HCT116 (cell line): Measurements from ENCODE around the gene OR56B4. TPM values are rescaled to one million over a fixed set of nuclear protein-coding genes. Genes with fewer than 3 reads are reported as not detected.

ENCODE experiments used
- ATAC-seq: fragments of 200-7000 bp; cut with Tn5 transposase; 2 replicates; pipeline ENCODE4 v1.9.1; 2020; ENCODE audit warnings: mild to moderate bottlenecking, moderate library complexity
- BruUV-seq: library from RNA; stranded (reverse); fragments of 400-500 nt; replicated peaks from 2 replicates; lab custom pipeline; 2021; lab: Mats Ljungman, UMichigan
- CTCF ChIA-PET: fragments of 300-600 bp; sonication (Branson Sonifier 250); formaldehyde crosslinking; loops from one replicate; lab custom pipeline; 2021; ENCODE audit warnings: antibody characterized with exemption; lab: Charles Lee
- POLR2A ChIA-PET: fragments of 300-600, 350-600 bp; sonication (Branson Sonifier 250); formaldehyde crosslinking; loops from one replicate; lab custom pipeline; 2021; ENCODE audit warnings: antibody characterized with exemption; lab: Charles Lee
- RAD21 ChIA-PET, 2 experiments: fragments of 300-600 bp; sonication (Branson Sonifier 250); formaldehyde crosslinking; loops; one replicate each; lab custom pipeline; 2023; ENCODE audit warnings: low total read pairs in 2 of 2; ENCODE audit not compliant: uncharacterized antibody in 2 of 2, unreplicated experiment in 2 of 2, low non-redundant PET in 1 of 2; lab: Charles Lee
- DNase-seq: peaks from one replicate; pipeline ENCODE4 v3.0.0-alpha.2; 2010; ENCODE audit warnings: low read depth, low spot score
- H2AFZ ChIP-seq: fragments of 200-600 bp; shearing (Covaris generic), sonication (generic); 2 replicates; pipeline ENCODE4 v1.6.1; 2017; ENCODE audit warnings: low read depth, mixed run types, mixed read lengths, antibody characterized with exemption, low read length; ENCODE audit not compliant: poor library complexity, severe bottlenecking
- H3K27ac ChIP-seq: 2 replicates; pipeline ENCODE4 v1.5.1; 2012; ENCODE audit warnings: low read depth, low read length
- H3K27me3 ChIP-seq: fragments of 200-600 bp; sonication (generic); 2 replicates; pipeline ENCODE4 v1.6.1; 2016; ENCODE audit warnings: mixed run types, low read length, mixed read lengths; ENCODE audit not compliant: insufficient read depth
- H3K36me3 ChIP-seq, 2 experiments: fragments of 200-500 bp in 1 of 2; fragments of 200-600 bp in 1 of 2; sonication (Bioruptor generic) in 1 of 2; sonication (generic) in 1 of 2; 2 replicates each; pipeline versions ENCODE4 v1.5.1 to v1.6.1; 2014 to 2016; ENCODE audit warnings: low read length in 2 of 2, inconsistent platforms in 1 of 2, mixed read lengths in 1 of 2, mixed run types in 1 of 2; ENCODE audit not compliant: insufficient read depth in 2 of 2, control insufficient read depth in 1 of 2
- H3K4me1 ChIP-seq, 2 experiments: fragments of 200-600 bp in 1 of 2; sonication (generic) in 1 of 2; 2 replicates each; pipeline versions ENCODE4 v1.5.1 to v1.6.1; 2012 to 2017; ENCODE audit warnings: low read length in 2 of 2, inconsistent platforms in 1 of 2, mild to moderate bottlenecking in 1 of 2, mixed read lengths in 1 of 2, mixed run types in 1 of 2, moderate library complexity in 1 of 2; ENCODE audit not compliant: insufficient read depth in 2 of 2, control insufficient read depth in 1 of 2
- H3K4me2 ChIP-seq: fragments of 200-600 bp; sonication (generic); 2 replicates; pipeline ENCODE4 v1.6.1; 2017; ENCODE audit warnings: mixed run types, low read length, mixed read lengths
- H3K4me3 ChIP-seq, 2 experiments: fragments of 200-600 bp in 1 of 2; sonication (generic) in 1 of 2; replicated peaks in 1 of 2; 2 replicates each; pipeline ENCODE4 v1.5.1; 2011 to 2016; ENCODE audit warnings: low read length in 2 of 2, control low read depth in 1 of 2, low read depth in 1 of 2, mild to moderate bottlenecking in 1 of 2, mixed read lengths in 1 of 2, mixed run types in 1 of 2
- H3K79me2 ChIP-seq: fragments of 200-600 bp; sonication (generic); 2 replicates; pipeline ENCODE4 v1.6.1; 2017; ENCODE audit warnings: mild to moderate bottlenecking, mixed run types, low read length, moderate library complexity, mixed read lengths; ENCODE audit not compliant: insufficient read depth
- H3K9ac ChIP-seq: fragments of 200-600 bp; sonication (generic); 2 replicates; pipeline ENCODE4 v1.6.1; 2016; ENCODE audit warnings: low read length, mixed read lengths
- H3K9me2 ChIP-seq: fragments of 200-600 bp; sonication (generic), shearing (Covaris generic); 2 replicates; pipeline ENCODE4 v1.6.1; 2017; ENCODE audit warnings: mixed run types, mild to moderate bottlenecking, moderate library complexity; ENCODE audit not compliant: insufficient read depth
- H3K9me3 ChIP-seq, 2 experiments: fragments of 200-500 bp in 1 of 2; fragments of 200-600 bp in 1 of 2; sonication (Bioruptor generic) in 1 of 2; sonication (generic) in 1 of 2; 2 replicates each; pipeline ENCODE4 v1.6.1; 2014 to 2017; ENCODE audit warnings: low read length in 2 of 2, mixed read lengths in 2 of 2, inconsistent platforms in 1 of 2, low read depth in 1 of 2, mild to moderate bottlenecking in 1 of 2, mixed run types in 1 of 2, moderate library complexity in 1 of 2; ENCODE audit not compliant: control insufficient read depth in 1 of 2, insufficient read depth in 1 of 2
- H4K20me1 ChIP-seq: fragments of 200-600 bp; sonication (generic), shearing (Covaris generic); 2 replicates; pipeline ENCODE4 v1.6.1; 2017; ENCODE audit warnings: mixed run types, mild to moderate bottlenecking, moderate library complexity; ENCODE audit not compliant: insufficient read depth
- CEBPB ChIP-seq: IDR thresholded peaks from 2 replicates; pipeline ENCODE4 v1.6.1; 2012; ENCODE audit warnings: low read depth
- EGR1 ChIP-seq: IDR thresholded peaks from 2 replicates; pipeline ENCODE4 v1.6.1; 2012; ENCODE audit warnings: low read depth
- ELF1 ChIP-seq: IDR thresholded peaks from 2 replicates; pipeline ENCODE4 v1.6.1; 2012; ENCODE audit warnings: low read depth, borderline replicate concordance
- EZH2 ChIP-seq: fragments of 200-600 bp; sonication (generic); IDR thresholded peaks from 2 replicates; pipeline ENCODE4 v1.6.1; 2017; ENCODE audit warnings: antibody characterized with exemption, mixed run types
- FOSL1 ChIP-seq: IDR thresholded peaks from 2 replicates; pipeline ENCODE4 v1.6.1; 2012; ENCODE audit warnings: low read depth
- JUND ChIP-seq: IDR thresholded peaks from 2 replicates; pipeline ENCODE4 v1.6.1; 2012
- POLR2A ChIP-seq: IDR thresholded peaks from 2 replicates; pipeline ENCODE4 v1.7.0; 2011; ENCODE audit warnings: borderline replicate concordance; ENCODE audit not compliant: insufficient read depth, insufficient read length; ENCODE audit errors: extremely low read depth
- POLR2AphosphoS5 ChIP-seq: IDR thresholded peaks from 2 replicates; pipeline ENCODE4 v1.6.1; 2011; ENCODE audit warnings: mild to moderate bottlenecking, low read depth, low read length, moderate library complexity
- RAD21 ChIP-seq: IDR thresholded peaks from 2 replicates; pipeline ENCODE4 v1.6.1; 2012; ENCODE audit warnings: low read depth, mild to moderate bottlenecking
- SP1 ChIP-seq: IDR thresholded peaks from 2 replicates; pipeline ENCODE4 v1.6.1; 2012; ENCODE audit warnings: low read depth
- TCF7L2 ChIP-seq: IDR thresholded peaks from 2 replicates; pipeline ENCODE4 v1.7.0; 2011; ENCODE audit warnings: borderline replicate concordance, inconsistent platforms; ENCODE audit not compliant: insufficient read depth, insufficient read length; ENCODE audit errors: extremely low read depth
- intact Hi-C: fragments of 100-400 bp; cut with micrococcal nuclease; formaldehyde crosslinking; loops from 2 replicates; pipeline ENCODE4 v1.10.0; 2022
- total RNA-seq: library from RNA; stranded (reverse); gene quantifications from one replicate; pipeline ENCODE4 v1.2.1, GENCODE V29; 2021; ENCODE audit not compliant: unreplicated experiment
- TF ChIP-seq, protein P1 (sequence below): IDR thresholded peaks from 2 replicates; pipeline ENCODE4 v1.6.1; 2012; ENCODE audit warnings: low read depth
- TF ChIP-seq, protein P2 (sequence below): IDR thresholded peaks from 2 replicates; pipeline ENCODE4 v1.6.1; 2012

Gene OR56B4
- total RNA-seq, 1 experiment from 2014 or later = not detected

DNA sequence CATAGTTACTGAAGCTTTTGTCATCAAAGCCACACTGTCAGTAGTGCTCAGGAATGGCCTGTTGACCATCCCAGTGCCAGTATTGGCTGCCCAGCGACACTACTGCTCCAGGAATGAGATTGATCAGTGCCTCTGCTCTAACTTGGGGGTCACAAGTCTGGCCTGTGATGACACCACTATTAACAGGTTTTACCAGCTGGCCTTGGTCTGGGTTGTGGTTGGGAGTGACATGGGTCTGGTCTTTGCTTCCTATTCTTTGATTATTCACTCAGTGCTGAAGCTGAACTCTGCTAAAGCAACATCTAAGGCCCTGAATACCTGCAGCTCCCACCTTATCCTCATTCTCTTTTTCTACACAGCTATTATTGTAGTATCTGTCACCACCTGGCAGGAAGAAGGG is 21.5 kb downstream of the OR56B4 start:
- Histone ChIP-seq H3K27me3 (peaks cover 45% of the 10 kb centered on the region), H3K4me1 (no peaks in the 10 kb centered on the region), H3K27ac (no peak overlapping the region), H3K9me3 (no peaks in the 10 kb centered on the region), H3K79me2 (no peaks in the 10 kb centered on the region), H3K9ac (no peak overlapping the region), H3K36me3 (no peaks in the 10 kb centered on the region; a peak in 1 of 4 replicates), H3K4me3 (no peak overlapping the region), H3K9me2 (no peaks in the 10 kb centered on the region), H3K4me2 (no peak overlapping the region), H2AFZ (no peak overlapping the region), H4K20me1 (no peaks in the 10 kb centered on the region)
- RAD21 ChIA-PET = no interaction called here
- DNase-seq (no peak), ATAC-seq (no peak)
- CTCF ChIA-PET = no interaction called here
- no TSS peak for BruUV-seq
- no peak for TF ChIP-seq ELF1
- TF ChIP-seq JUND = no peak
- TF ChIP-seq POLR2A = no peak
- TF ChIP-seq TCF7L2 = no peak
- no peak for TF ChIP-seq POLR2AphosphoS5
- TF ChIP-seq CEBPB = no peak
- no peak for TF ChIP-seq SP1
- no peak for TF ChIP-seq EGR1
- TF ChIP-seq, protein P1, sequence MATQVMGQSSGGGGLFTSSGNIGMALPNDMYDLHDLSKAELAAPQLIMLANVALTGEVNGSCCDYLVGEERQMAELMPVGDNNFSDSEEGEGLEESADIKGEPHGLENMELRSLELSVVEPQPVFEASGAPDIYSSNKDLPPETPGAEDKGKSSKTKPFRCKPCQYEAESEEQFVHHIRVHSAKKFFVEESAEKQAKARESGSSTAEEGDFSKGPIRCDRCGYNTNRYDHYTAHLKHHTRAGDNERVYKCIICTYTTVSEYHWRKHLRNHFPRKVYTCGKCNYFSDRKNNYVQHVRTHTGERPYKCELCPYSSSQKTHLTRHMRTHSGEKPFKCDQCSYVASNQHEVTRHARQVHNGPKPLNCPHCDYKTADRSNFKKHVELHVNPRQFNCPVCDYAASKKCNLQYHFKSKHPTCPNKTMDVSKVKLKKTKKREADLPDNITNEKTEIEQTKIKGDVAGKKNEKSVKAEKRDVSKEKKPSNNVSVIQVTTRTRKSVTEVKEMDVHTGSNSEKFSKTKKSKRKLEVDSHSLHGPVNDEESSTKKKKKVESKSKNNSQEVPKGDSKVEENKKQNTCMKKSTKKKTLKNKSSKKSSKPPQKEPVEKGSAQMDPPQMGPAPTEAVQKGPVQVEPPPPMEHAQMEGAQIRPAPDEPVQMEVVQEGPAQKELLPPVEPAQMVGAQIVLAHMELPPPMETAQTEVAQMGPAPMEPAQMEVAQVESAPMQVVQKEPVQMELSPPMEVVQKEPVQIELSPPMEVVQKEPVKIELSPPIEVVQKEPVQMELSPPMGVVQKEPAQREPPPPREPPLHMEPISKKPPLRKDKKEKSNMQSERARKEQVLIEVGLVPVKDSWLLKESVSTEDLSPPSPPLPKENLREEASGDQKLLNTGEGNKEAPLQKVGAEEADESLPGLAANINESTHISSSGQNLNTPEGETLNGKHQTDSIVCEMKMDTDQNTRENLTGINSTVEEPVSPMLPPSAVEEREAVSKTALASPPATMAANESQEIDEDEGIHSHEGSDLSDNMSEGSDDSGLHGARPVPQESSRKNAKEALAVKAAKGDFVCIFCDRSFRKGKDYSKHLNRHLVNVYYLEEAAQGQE = no peak
- TF ChIP-seq, protein P2, sequence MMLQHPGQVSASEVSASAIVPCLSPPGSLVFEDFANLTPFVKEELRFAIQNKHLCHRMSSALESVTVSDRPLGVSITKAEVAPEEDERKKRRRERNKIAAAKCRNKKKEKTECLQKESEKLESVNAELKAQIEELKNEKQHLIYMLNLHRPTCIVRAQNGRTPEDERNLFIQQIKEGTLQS = no peak
- TF ChIP-seq FOSL1 = no peak
- TF ChIP-seq EZH2 = no peak
- TF ChIP-seq RAD21 = no peak
- POLR2A ChIA-PET = no interaction called here
- intact Hi-C loops = no loop called here
